ENCODE measurements around the gene FAM3D.
"Not testable (repeated sequence)": the region's sequence is repeated elsewhere in the genome, so short reads cannot be mapped to it uniquely, and the experiment has no call there.

Gene FAM3D, protein sequence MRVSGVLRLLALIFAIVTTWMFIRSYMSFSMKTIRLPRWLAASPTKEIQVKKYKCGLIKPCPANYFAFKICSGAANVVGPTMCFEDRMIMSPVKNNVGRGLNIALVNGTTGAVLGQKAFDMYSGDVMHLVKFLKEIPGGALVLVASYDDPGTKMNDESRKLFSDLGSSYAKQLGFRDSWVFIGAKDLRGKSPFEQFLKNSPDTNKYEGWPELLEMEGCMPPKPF
- 0 reads per million in 4 donors for total RNA-seq

DNA sequence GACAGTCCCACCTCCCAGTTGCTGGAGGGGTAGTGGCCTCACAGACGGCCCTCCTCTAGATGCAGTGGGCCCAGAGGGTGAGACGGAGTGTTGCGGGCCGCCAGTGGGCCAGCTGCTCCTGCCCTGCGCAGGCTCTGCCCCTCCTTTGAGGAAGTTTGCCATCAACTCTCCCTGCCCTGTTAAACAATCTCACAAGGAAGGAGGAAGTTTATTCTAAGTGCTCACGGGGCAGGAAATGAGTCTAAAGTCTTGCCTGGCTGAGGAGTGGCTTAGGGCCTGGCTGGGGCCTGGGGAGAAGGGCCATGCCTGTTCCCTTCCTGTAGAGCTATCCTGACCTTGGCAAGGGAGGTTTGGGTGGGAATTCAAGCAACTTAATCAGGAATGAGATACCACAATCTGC, at the start of gene FAM3D:
FAM3D (minus strand) TSS at position 92 of the 400 bp plus-strand sequence. CDS start 11,211 bp downstream, outside the sequence.
- no peak for DNase-seq

DNA sequence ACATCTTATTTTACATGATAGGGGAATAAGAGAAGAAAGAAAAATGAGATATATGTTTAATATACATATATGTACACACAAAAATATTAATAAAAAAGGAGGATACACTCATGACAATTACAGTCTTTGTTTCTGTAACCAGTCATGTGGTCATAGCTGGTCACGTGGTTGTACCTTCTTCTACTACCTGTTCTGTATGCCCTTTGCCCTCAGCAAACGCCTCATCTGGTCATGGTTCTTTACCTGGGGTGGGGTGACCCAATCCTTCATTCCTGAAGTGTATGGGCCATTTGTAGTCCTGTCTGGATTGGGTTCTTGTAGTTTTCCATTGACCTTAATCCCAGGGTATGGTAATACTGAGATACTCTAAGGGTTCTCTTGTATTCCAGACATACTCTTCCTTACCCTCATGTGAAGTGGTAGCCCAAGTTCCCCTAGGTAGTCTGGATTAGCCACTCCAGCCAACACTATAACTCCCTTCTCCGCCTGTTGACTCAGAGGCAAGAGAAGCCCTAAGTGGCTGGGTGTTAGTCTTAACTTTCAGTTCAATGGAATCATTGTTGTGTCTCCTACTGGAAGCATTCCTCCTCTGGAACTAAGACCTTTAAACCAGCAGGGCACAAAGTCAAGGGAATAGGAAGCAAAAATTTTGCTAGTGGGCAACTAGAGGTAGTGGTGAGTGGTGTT, 47.3 kb upstream of the FAM3D start:
- DNase-seq = no peak

DNA sequence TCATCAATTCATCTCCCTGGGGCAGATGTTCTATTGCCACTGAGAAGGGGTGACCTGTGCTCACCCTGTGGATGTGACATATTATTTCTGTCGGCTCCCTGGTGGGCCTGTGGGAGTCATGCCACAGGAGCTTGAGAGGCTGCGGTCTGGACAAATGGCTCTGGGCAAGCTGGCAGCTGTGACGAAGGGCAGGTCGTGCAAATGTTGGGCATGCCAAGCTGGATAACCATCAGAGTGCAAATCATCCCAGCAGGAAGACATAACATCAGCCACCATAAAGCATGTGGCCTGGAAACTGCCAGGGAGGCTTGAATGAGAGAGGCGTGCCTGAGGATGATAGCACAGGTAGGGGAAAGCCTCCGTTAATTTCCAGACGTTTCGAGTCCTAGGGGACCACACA, 45.3 kb upstream of the FAM3D start:
- no peak for DNase-seq

DNA sequence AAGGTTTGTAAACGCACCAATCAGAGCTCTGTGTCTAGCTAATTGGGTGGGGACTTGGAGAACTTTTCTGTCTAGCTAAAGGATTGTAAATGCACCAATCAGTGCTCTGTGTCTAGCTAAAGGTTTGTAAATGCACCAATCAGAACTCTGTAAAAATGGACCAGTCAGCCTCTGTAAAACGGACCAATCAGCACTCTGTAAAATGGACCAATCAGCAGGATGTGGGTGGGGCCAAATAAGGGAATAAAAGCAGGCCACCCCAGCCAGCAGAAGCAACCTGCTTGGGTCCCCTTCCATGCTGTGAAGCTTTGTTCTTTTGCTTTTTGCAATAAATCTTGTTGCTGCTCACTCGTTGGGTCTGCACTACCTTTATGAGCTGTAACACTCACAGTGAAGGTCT, 42.4 kb upstream of the FAM3D start:
- DNase-seq = not testable (repeated sequence)

DNA sequence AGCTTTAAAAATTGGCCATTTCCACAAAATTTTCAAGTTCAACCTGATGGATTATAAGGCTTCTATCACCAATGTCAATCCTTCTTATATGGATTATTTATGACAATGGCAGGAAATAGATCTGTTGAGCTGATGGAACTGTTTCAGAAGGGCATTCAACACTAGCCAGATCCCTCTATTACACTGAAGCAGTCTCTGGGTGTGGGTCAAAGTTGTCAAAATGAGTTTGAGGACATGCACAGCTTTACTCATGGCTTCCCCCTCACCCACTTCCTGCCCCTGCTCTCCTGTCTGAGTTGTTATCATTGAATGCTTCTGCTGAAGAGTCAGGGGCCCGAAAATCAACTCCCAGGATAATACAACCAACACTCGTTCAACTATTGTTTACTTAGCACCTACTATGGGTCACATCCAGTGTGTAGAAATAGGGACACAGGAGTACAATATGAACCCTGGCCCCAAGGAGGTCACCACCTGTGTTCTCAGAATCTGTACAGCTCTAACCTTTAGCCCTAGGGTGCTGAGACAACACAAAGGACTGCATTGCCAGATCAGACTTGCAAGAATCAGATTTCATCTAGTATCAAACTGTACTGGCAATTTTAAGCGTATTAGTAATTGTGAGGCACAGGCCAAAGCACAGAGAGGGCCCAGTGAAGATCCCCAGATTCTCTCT, 41.7 kb upstream of the FAM3D start:
- DNase-seq = no peak

DNA sequence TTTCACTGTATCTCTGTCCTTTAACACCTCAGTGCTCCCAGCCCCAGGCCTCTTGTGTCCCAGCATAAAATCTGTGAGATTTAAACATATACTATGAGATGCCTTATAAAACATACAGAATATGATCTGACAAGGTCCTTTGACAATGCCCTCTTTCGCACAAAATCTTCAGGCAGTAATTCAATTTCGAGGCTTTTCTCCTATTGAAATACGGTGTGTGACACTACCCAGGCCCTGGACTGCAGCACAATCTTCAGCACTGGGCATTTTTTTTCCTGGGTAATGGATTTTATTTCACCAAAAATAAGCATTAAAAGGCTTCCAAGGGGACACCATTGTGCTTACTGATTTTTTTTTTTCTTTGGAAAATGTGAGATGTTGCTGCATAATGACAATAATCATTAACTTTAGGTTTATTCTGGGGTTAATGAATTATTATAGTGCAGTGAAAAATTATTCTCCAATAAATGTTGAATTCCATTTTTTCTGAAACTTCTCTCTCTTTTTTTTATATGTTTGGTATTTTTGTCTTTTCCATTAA, 40.9 kb upstream of the FAM3D start:
- DNase-seq = no peak

DNA sequence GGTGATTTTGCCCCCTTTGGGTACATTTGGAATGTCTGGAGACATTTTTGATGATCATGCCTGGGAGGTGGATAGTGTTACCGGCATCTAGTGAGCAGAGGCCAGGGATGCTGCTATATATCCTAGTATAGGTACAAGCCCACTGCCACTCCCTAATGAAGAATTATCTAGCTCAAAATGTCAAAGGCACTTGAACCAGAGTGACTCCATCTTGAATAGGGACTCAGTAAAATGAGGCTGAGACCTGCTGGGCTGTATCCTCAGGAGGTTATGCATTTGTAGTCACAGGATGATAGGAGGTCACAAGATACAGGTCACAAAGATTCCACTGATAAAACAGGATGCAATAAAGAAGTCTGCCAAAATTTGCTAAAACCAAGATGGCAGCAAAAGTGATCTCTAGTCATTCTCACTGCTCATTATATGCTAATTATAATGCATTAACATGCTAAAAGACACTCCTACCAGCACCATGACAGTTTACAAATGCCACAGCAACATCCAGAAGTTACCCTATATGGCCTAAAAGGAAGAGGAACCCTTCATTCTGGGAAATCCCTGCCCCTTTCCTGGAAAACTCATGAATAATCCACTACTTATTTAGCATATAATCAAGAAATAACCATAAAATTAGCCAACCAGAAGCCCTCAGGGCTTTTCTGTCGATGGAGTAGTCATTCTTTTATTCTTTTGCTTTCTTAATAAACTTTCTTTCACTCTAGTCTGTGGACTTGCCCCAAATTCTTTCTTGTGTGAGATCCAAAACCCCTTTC, 40.0 kb upstream of the FAM3D start:
- no peak for DNase-seq

DNA sequence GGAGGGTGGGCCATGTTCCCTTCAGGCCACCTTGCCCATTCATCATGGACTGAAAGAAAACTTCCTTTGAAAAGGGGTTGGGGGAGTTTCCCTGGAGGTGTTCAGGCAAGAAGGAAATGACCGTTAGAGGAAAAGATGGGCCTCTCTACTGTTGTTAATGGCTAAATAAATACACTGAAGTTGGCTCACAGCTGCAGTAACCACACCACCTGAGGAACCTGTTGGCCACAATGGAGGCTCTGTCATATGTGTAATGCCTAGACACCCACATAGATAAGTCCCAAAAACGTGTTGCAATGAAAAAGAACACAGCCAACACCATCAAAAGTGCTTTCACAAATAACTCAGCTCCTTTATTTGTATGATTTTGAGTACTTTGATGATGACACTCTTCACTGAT, 38.2 kb upstream of the FAM3D start:
- DNase-seq = no peak

DNA sequence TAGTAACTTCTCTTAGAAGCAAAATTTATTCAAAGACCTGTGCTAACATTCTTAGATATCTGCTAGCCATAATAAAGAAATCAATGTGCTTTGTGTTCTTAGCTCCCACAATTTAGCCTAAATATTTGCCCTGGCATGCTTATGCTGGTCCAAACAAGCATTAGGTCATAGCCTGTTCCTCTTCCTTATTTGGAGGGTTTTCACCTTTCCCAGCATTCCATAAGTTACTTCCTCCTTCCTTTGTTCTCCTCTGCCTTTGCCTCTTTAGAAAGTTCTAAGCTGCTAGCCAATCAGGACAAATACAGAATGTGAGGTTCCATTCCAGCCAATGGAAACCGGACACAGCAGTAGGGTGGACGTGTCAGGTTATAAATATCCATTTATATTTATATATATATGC, 37.7 kb upstream of the FAM3D start:
- not testable (repeated sequence) for DNase-seq

DNA sequence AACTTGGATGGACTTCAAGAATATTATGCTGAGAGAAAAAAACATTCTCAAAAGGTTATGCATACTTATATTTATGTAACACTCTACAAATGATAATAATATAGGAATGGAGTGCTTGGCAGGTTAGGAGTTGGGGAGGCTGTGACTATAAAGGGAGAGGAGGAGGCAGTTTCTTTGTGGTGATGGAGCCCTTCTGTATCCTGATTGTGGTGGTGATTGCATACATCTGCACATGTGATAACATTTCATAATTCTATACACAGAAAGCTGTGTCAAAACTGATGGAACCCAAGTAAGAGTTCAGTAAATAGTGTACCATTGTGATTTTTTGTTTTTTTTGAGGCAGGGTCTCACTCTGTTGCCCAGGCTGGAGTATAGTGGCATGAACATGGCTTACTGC, 31.7 kb upstream of the FAM3D start:
- DNase-seq = no peak

DNA sequence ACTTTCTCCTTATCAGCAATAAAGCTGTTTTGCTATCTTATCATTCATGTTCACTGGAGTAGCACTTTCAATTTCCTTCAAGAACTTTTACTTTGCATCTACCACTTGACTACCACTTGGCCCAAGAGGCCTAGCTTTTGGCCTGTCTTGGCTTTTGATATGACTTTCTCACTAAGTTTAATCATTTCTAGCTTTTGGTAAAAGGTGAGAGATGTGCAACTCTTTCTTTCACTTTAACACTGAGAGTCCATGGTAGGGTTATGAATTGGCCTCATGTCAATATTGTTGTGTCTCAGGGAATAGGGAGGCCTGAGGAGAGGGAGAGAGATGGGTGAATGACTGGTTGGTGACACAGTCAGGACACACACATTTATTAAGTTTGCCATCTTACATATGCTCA, 31.0 kb upstream of the FAM3D start:
- peak in 1 of 5 donors; percentile 13 for DNase-seq

DNA sequence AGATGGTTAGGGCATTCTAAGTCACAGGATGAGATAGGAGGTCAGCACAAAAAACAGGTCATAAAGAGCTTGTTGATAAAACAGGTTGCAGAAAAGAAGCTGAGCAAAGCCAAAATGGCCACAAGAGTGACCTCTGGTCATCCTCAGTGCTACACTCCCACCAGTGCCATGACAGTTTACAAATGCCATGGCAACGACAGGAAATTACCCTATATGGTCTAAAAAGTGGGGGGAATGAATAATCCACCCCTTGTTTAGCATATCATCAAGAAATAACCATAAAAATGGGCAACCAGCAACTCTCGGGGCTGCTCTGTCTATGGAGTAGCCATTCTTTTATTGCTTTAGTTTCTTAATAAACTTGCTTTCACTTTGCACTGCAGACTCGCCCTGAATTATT, 30.2 kb upstream of the FAM3D start:
- DNase-seq = not testable (repeated sequence)

DNA sequence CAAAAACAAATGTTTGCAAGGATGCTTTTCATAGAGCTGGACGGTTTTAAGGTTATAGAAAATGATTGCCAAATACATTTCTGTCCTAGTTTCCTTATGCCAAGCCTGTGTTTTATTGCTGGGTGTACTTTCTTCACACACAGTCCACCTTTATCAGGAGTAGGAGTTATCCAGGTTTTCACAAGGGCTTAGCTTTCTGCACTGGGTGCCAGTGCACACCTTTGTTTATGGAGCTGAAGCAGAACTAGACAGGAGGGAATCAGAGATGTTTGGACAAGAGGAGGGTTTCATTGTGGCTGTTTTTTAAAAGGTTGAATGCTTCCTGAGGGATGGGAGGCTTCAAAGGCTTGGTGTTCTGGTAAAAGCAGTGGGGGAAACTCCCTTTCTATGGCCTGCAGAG, 29.5 kb upstream of the FAM3D start:
- no peak for DNase-seq

DNA sequence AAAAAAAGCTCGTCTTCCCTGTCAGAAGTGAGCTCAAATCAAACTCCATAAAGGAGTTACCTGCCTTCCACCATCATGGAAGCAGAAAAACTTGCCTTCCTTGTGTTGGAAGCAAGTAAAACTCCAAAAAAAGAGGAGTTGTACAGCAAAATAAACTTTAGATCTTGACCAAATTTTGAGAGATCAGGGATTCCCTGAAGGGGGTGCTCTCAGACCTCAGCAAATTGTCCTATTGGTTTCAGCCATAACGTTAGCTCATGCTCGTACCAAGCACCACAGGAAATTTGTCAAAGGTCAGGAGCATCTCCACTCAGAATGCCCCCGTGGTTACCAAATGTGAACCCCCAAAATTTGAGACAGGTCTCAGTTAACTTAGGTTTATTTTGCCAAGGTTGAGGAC, 28.7 kb upstream of the FAM3D start:
- not testable (repeated sequence) for DNase-seq

DNA sequence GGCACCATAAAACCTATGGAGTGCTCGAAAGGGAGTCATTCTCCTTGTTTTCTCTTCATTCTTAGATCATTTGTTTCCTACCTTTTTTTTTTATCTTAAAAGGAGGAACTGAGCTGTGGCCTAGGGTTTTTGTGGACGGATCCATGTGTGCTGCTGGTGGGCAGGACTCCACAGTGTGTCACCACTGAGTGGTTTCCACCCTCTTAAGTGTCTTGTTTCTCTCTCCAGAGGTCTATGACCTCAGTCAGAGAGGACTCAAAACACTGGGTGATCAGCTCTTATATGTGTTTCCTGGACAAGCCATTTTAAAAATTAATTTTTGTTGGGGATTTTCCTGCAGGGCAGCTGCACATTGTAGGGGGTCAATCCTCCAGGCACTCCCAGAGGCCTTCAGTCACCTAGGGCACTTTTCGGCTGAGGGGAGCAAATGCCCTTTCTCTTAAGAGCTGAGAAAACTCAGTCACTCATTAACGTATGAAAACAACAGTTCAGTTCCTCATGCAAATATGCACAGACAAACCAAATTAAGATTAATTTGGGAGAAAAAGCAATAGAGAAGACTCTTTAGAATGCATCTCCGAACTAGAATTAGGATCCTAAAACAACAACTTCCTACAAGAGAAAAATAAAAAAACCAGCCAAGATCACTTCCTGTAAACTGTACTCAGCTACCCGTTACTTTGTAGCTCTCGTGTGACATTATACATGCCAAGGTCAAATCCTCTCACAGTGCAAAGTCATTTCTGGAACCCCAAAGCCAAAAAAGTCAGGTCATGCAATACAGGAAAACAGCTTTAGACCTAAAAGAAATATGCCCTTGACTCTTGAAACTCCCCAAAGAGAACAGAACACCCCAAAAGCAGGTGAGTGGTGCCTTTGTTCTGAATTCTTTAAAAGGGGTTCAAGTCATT, 27.6 kb upstream of the FAM3D start:
- peak in 1 of 5 donors; percentile 44 for DNase-seq

DNA sequence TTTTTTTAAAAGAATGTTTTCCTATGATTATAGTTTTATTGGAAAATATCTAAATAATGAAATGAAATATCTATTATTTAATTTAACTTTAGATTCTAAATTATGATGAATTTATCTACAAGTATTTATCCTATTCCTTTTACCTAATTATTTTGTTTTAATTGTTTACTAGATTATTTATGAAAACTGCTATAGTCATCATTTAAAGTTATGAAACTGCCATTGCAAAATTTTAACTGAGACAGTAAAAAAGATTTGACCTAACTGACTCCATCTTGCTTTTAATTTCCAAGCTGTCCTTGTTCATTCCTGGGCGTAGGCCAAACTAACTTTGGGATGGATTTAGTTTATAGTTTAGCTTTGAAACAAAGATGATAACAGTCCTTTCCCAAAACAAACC, 25.9 kb upstream of the FAM3D start:
- DNase-seq = no peak

DNA sequence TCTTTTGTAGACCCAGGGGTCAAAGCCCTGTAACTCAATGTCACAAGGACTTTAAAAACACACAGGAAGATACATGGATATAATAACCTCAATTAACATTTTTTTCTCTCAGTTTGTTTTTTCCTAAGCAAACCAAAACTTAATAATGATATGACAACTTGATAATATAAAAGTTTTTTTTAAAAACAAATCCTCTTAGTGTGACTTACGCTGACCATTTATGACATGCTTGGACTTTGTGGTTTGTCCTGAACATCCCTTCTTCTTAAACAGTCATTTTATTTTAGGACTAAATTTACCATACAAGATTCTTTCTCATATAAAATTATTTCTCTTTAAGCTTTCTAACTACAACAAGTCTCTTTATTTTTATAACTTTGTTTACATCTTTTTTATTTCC, 25.4 kb upstream of the FAM3D start:
- no peak for DNase-seq

DNA sequence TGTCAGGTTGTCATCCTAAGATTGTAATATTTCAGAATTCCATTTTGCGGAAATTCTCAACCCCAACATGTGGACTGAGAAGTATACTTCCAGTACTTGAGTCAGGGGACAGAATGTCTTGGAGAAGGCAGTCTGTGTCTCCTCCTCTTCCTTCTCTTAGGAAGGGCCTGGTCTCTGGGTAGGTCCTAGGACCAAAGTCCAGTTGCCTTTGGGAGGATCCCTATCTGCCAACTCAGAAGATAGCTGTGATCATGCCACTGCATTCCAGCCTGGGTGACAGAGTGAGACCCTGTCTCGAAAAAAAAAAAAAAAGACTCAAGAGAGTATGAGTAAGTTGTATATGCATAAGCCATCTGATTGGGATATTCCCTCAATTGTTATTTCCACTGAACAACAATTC, 23.9 kb upstream of the FAM3D start:
- no peak for DNase-seq

DNA sequence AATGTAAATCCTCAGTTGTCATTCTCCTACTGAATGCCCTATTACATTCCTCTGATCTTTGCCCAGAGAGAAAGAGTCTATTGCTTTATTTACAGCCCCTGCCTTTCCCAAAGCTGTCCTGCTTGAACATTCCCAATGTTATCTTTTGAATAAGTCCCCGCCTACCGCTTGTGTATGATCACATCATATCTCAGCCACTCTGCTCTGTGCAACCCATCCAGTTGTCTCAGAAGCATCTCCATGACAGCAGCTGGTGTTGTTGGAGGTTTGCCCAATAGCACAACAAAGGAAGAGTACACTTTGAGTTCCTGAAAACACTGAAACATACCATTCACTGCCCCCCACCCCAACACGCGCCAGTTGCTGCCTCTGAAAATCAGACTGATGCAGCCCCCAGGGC, 22.0 kb upstream of the FAM3D start:
- no peak for DNase-seq

DNA sequence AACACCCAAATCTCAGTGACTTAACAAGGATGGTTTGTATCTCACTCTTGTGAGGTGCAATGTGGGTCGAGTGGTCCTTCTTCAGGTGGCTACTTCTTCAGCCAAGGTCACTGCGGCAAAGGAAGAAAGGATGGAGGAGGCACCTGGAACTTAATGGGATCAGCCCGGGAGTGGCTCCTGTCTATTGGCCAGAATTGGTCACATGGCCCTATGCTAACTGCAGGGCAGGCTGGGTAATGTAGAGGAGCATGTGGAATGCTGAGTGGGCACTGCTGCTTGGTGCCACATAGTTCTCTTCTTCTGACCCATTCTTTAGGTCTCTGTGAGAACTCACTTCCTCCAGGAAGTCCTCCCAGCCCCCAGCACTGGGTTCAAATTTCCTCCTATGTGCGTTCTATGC, 20.3 kb upstream of the FAM3D start:
- no peak for DNase-seq

DNA sequence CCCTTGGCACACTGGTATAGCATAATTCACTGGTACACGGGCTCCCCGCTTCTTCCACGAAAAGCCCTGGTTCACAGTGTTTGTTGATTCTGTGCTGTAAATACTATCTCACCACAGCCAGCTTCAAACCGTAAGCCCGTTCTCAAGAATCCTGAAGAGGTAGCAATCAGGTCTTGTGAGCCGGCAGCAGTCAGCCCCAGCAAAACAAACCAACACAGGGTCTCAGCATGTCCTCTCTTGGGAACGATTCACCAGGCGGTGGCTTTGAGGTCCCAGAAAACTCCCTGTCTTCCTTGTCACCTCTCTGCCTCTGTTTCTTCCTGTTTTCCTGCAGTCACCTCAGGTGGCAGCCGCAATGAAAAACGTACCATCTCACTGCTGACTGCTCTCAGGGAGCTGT, 19.1 kb upstream of the FAM3D start:
- DNase-seq = no peak

DNA sequence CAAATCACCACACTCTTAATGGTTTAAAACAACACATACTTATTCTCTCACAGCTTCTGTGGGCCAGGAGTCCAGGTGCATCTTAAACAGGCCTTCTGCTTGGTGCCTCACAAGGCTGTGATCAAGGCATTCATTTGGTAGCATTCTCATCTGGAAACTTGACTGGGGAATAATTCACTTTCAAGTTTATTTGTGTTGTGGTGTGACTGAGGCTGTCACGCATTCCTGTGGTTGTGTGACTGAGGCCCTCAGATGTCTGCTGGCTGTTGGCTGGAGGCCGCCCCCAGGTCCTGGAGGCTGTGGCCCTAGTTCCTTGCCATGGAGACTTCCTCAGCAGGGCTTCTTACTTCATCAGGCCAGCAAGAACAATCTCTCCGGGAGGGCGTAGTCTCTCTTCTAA, 16.9 kb upstream of the FAM3D start:
- no peak for DNase-seq
